ENCODE measurements around the gene MAL.

DNA sequence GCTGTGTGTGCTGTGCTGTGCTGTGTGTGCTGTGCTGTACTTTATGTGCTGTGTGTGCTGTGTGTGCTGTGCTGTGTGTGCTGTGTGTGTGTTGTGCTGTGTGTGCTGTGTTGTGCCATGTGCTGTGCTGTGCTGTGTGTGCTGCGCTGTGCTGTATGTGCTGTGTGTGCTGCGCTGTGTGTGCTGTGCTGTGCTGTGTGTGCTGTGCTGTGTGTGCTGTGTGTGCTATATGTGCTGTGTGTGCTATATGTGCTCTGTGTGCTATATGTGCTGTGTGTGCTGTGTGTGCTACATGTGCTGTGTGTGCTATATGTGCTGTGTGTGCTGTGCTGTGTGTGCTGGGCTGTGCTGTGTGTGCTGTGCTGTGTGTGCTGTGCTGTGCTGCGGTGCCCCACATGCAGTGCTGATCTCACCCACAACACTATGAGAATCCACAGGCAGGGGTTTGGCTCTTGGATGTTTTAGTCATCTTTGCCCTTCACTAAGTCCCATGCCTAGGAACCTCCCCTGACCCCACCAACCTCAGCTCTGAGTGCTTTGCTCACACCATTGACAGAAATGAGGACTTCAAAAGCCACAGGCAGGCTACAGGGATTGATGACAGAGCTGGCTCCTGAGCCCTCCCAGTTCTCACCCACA, 30.5 kb upstream of the MAL start:
- no peak for TF ChIP-seq EZH2 (IDR thresholded peaks at IDR 0.05; ENCODE audit: low read depth, low read length, severe bottlenecking)
- TF ChIP-seq EP300 (IDR thresholded peaks at IDR 0.05; ENCODE audit: borderline replicate concordance in 1 of 2, low read depth in 2 of 2, low read length in 2 of 2), result no peak
- no peak for TF ChIP-seq MAFK (IDR thresholded peaks at IDR 0.05; ENCODE audit: low read depth, low read length)
- TF ChIP-seq, protein P1, sequence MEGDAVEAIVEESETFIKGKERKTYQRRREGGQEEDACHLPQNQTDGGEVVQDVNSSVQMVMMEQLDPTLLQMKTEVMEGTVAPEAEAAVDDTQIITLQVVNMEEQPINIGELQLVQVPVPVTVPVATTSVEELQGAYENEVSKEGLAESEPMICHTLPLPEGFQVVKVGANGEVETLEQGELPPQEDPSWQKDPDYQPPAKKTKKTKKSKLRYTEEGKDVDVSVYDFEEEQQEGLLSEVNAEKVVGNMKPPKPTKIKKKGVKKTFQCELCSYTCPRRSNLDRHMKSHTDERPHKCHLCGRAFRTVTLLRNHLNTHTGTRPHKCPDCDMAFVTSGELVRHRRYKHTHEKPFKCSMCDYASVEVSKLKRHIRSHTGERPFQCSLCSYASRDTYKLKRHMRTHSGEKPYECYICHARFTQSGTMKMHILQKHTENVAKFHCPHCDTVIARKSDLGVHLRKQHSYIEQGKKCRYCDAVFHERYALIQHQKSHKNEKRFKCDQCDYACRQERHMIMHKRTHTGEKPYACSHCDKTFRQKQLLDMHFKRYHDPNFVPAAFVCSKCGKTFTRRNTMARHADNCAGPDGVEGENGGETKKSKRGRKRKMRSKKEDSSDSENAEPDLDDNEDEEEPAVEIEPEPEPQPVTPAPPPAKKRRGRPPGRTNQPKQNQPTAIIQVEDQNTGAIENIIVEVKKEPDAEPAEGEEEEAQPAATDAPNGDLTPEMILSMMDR (IDR thresholded peaks at IDR 0.05; ENCODE audit: control extremely low read depth in 1 of 3, insufficient read depth in 1 of 3, low read depth in 1 of 3, low read length in 3 of 3), result no peak
- TF ChIP-seq, protein P2, sequence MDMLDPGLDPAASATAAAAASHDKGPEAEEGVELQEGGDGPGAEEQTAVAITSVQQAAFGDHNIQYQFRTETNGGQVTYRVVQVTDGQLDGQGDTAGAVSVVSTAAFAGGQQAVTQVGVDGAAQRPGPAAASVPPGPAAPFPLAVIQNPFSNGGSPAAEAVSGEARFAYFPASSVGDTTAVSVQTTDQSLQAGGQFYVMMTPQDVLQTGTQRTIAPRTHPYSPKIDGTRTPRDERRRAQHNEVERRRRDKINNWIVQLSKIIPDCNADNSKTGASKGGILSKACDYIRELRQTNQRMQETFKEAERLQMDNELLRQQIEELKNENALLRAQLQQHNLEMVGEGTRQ (IDR thresholded peaks at IDR 0.05; ENCODE audit: low read length), result no peak
- no peak for TF ChIP-seq KDM1A (IDR thresholded peaks at IDR 0.05; ENCODE audit: borderline replicate concordance, low read length)

Measured in H1 (cell line).